Measurements from ENCODE around the gene ALDH1A3.

Gene ALDH1A3

GRCh38 chr15:100881573-100882336 lies 2.1 kb downstream of the ALDH1A3 start:
- no peak for DNase-seq (ENCODE audit: low read depth, low spot score)

- no peak for DNase-seq (ENCODE audit: low read depth, low spot score)
Observed at GRCh38 chr15:100885116-100885515, 5.5 kb downstream of the ALDH1A3 start.

GRCh38 chr15:100885811-100886210 lies 6.2 kb downstream of the ALDH1A3 start:
- no peak for DNase-seq (ENCODE audit: low read depth, low spot score)

- DNase-seq (ENCODE audit: low read depth, low spot score) = no peak
Observed at GRCh38 chr15:100887211-100887913, 7.7 kb downstream of the ALDH1A3 start.

GRCh38 chr15:100889385-100890050 lies 9.9 kb downstream of the ALDH1A3 start:
- no peak for DNase-seq (ENCODE audit: low read depth, low spot score)

GRCh38 chr15:100890051-100890720 lies 10.6 kb downstream of the ALDH1A3 start:
- no peak for DNase-seq (ENCODE audit: low read depth, low spot score)

GRCh38 chr15:100890850-100891249 lies 11.2 kb downstream of the ALDH1A3 start:
- no peak for DNase-seq (ENCODE audit: low read depth, low spot score)

GRCh38 chr15:100891307-100892012 lies 11.8 kb downstream of the ALDH1A3 start:
- DNase-seq (ENCODE audit: low read depth, low spot score) = no peak

- no peak for DNase-seq (ENCODE audit: low read depth, low spot score)
Observed at GRCh38 chr15:100892013-100892355, 12.4 kb downstream of the ALDH1A3 start.

GRCh38 chr15:100893261-100893963 lies 13.8 kb downstream of the ALDH1A3 start:
- DNase-seq (ENCODE audit: low read depth, low spot score) = no peak

- no peak for DNase-seq (ENCODE audit: low read depth, low spot score)
Observed at GRCh38 chr15:100893964-100894295, 14.3 kb downstream of the ALDH1A3 start.

GRCh38 chr15:100895721-100896120 lies 16.1 kb downstream of the ALDH1A3 start:
- no peak for DNase-seq (ENCODE audit: low read depth, low spot score)

- no peak for DNase-seq (ENCODE audit: low read depth, low spot score)
Observed at GRCh38 chr15:100897221-100898151, 17.9 kb downstream of the ALDH1A3 start.

GRCh38 chr15:100898152-100898490 lies 18.5 kb downstream of the ALDH1A3 start:
- DNase-seq (ENCODE audit: low read depth, low spot score) = no peak

- no peak for DNase-seq (ENCODE audit: low read depth, low spot score)
Observed at GRCh38 chr15:100898661-100899462, 19.2 kb downstream of the ALDH1A3 start.

- no peak for DNase-seq (ENCODE audit: low read depth, low spot score)
Observed at GRCh38 chr15:100899601-100900000, 20.0 kb downstream of the ALDH1A3 start.

GRCh38 chr15:100900136-100900794 lies 20.6 kb downstream of the ALDH1A3 start:
- DNase-seq (ENCODE audit: low read depth, low spot score) = no peak

GRCh38 chr15:100900795-100901169 lies 21.2 kb downstream of the ALDH1A3 start:
- DNase-seq (ENCODE audit: low read depth, low spot score) = no peak

GRCh38 chr15:100901296-100901695 lies 21.7 kb downstream of the ALDH1A3 start:
- DNase-seq (ENCODE audit: low read depth, low spot score) = no peak

Data from activated CD4-positive, CD25-positive, alpha-beta regulatory T cell treated with anti-CD3 and anti-CD28 coated beads, Interleukin-2, amount 50 U/mL, for 16 hours (primary cell).